K562 (cell line): ENCODE data around the gene ACTR1B.

Experiments used
- EZH2 ChIP-seq: IDR thresholded peaks from 2 replicates; pipeline ENCODE4 v1.6.1; 2012; ENCODE audit warnings: low read depth, mild to moderate bottlenecking, inconsistent platforms, low read length, borderline replicate concordance
- FOXM1 ChIP-seq, 2 experiments: fragments of 450-650 bp in 1 of 2; sonication (generic) in 1 of 2; formaldehyde crosslinking in 1 of 2; IDR thresholded peaks; 2 replicates each; pipeline versions ENCODE4 v1.6.1 to v1.9.0; 2017 to 2022; ENCODE audit warnings: low read depth in 2 of 2, mild to moderate bottlenecking in 2 of 2, missing genetic modification reagents in 1 of 2, moderate library complexity in 1 of 2
- TF ChIP-seq, protein P1 (sequence below), 3 experiments: IDR thresholded peaks in 2 of 3; conservative IDR thresholded peaks in 1 of 3; 2 replicates each; pipeline ENCODE4 v1.5.1; 2011 to 2012; ENCODE audit warnings: low read length in 3 of 3, mild to moderate bottlenecking in 3 of 3, control low read depth in 2 of 3, improper control_type of control experiment in 1 of 3, inconsistent platforms in 1 of 3, low read depth in 1 of 3, mixed read lengths in 1 of 3, moderate library complexity in 1 of 3; ENCODE audit not compliant: insufficient read depth in 2 of 3

- TF ChIP-seq FOXM1 (IDR thresholded peaks at IDR 0.05; ENCODE audit: low read depth): no peak
- TF ChIP-seq FOXM1 (CRISPR knock-in tag; IDR thresholded peaks at IDR 0.05; ENCODE audit: low read depth): no peak
- TF ChIP-seq, protein P1, sequence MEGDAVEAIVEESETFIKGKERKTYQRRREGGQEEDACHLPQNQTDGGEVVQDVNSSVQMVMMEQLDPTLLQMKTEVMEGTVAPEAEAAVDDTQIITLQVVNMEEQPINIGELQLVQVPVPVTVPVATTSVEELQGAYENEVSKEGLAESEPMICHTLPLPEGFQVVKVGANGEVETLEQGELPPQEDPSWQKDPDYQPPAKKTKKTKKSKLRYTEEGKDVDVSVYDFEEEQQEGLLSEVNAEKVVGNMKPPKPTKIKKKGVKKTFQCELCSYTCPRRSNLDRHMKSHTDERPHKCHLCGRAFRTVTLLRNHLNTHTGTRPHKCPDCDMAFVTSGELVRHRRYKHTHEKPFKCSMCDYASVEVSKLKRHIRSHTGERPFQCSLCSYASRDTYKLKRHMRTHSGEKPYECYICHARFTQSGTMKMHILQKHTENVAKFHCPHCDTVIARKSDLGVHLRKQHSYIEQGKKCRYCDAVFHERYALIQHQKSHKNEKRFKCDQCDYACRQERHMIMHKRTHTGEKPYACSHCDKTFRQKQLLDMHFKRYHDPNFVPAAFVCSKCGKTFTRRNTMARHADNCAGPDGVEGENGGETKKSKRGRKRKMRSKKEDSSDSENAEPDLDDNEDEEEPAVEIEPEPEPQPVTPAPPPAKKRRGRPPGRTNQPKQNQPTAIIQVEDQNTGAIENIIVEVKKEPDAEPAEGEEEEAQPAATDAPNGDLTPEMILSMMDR (IDR thresholded peaks at IDR 0.05 in 2 of 3, conservative IDR thresholded peaks at IDR 0.05 in 1 of 3; ENCODE audit: insufficient read depth in 2 of 3, low read depth in 1 of 3, low read length in 3 of 3): no peak
- no peak for TF ChIP-seq EZH2
Observed at GRCh38 chr2:97688062-97688827, 24.4 kb upstream of the ACTR1B start.
